Skeletal muscle cell (primary cell): ENCODE results near the gene USP3.

Experiments used
- DNase-seq: peaks from one replicate; pipeline ENCODE4 v3.0.0-alpha.2; 2010; ENCODE audit warnings: low read depth
- H3K4me3 ChIP-seq: 2 replicates; pipeline ENCODE4 v1.5.1; 2011; ENCODE audit warnings: low read depth, mild to moderate bottlenecking, control low read depth, low read length, moderate library complexity

Gene USP3

DNA sequence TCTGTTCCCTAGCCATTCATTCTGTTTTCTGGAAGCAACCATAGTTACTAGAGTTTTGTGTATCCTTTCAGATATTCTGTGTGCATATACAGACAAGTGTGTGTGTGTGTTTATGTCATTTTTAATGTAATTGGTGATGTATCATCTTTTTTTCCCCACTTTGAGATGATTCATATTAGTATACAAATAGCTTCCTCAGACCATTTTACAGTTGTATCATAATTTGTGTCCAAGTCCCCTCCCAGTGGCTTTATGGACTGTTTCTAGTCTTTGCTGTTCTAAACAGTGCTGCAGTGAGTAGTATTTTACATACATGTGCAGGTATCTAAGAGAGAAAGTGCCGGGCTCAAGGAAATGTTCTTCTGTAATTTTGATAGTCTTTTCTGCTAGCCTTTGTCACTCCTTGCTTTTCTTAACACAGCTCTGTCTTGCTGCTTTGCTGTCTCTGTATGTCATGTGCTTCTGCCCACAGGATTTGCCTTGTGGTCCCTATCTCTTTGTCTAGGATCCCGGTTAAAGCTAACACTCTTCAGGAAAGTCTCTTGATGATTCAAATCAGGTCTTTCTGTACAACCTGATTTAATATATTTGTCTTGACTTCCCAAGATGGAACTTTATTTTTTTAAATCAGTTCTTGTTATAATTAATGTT, 61.3 kb downstream of the USP3 start:
- no peak for DNase-seq
- no peak overlapping the region for H3K4me3 ChIP-seq

DNA sequence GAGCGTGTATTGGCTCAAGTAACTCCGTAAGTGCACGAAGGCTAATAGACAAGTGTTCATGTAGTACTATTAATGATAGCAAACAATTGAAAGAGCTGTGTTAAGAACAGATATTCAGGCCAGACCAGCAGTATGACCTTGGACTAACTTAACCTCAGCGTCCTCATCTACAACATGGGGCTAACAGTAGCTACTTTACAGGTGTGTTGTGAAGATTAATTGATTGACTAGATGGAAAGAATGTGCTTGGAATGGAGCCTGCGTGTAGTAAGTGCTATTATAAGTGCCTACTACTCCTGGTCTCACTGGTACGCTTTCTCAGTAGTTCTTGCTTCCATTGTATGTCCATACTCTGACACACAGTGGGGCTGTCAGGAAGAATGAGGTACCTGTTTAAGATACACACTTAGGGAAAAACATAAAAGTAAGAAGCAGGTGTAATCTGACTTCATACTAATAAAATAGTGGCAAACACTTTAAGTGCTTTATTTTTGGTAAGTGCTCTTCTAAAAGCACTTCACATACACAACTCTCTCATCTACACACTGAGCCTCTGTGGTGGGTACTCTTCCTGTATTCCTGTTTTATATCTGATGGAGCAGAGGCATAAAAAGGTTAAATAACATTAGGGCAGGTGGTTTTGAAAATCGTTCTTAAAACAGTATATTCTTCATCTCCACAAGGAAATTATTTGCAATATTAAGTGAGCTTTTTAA, 68.5 kb downstream of the USP3 start:
- H3K4me3 ChIP-seq: no peak overlapping the region
- no peak for DNase-seq

DNA sequence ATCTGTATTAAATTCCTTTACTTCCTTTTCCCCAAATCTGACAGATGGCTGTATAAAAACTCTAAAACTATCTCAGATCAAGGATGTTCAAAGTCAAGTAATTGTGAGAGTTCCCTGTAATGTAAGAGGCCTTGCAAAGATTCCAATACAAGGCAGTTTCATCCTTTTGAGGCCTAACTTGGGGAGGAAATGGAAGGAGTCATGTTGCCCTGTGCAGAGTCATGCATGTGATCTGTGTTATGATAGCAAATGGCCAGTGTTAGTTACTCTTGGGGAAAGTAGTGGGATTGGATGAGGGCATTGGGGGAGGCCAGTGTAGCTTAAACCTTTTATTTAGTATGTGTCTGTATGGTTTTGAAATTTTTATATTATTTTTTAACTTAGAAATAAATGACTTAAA, 69.1 kb downstream of the USP3 start:
- no peak for DNase-seq
- no peak overlapping the region for H3K4me3 ChIP-seq

DNA sequence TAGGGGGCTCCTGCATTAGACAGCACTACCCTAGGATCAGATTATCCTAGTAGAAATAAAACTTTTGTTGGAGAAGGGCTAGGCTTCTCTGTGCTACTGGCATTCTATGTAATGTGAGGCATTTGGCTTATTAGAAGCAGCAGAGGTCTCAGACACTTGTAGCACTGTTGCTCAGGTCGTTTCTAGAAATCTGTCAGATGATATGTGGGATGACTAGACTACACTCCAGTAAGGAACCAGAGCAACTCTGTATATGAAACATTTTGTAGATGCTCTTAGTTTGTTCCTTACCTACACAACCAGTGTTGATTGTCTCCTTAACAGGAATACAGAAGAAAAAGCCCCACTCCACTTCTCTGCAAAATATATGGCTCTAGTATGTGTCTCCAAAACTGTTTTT, 70.9 kb downstream of the USP3 start:
- DNase-seq: no peak
- H3K4me3 ChIP-seq: no peak overlapping the region

DNA sequence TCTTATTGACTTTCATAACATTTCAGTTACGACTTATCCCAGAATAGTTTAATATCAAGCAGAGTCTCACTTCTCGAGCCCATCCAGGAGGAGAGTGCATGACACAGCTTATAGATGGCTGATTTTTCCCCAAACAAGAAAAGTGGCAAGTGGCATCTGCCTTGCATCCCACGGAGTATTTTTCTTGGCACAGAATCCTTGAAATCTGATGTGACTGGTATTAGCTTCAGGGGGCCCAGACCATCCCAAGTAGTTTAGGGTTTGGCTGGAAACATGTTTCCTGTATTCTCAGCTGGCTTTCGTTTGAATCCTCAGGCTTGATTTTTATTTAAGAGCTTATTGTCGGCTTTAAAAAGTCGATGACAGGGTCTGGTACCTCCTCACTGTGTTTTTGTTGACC, 72.0 kb downstream of the USP3 start:
- no peak overlapping the region for H3K4me3 ChIP-seq
- DNase-seq: no peak

DNA sequence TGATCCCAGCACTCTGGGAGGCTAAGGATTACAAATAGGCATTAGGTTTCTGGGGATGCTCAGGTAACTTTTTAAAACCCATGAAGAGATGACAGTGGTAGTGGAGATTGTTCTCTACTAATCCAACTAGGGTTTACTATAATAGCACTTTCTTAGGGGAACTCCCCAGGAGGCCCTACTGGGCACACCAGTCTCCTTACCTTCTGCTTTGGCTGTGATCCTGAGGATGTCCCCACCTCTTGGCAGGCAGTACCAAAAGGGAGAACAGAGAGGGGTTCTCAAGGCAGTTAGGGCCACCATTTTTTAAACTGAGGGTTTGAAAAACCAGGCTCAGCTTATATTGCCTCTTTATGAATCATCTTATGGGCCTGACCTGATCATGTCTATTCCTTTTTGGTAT, 77.8 kb downstream of the USP3 start:
- H3K4me3 ChIP-seq: no peak overlapping the region
- DNase-seq: no peak

DNA sequence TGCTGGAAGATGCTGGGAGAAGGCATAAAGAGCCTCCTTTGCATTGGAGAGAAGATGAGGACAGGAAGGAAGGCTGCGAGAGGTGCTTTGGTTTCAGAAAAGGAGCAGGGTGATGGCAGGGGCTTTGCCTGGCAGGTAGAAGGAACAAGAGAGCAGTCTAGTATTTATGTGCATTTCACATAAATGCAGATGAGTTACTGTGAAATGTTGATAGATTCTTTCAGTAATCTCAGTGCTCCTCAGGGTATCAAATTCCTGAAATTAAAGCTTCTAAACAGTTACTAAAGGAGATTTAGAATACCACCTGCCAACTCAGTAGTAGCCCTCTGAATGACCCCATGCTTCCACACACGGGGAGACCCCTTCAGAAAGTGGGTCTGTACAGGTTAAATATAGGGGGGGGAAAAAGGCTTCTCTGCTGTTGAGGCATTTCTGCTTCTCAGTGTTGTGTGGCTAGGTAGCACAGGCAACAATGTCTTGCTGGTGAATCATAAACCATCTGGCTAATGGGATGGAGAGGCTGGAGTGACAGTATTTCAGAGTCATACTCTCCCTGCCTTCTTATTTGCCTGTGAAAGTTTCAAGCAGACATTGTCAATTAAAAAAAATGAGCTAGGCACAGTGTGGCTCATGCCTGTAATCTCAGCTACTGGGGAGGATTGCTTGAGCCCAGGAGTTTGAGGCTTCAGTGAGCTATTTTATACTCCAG, 78.5 kb downstream of the USP3 start:
- DNase-seq: no peak
- H3K4me3 ChIP-seq: no peak overlapping the region

DNA sequence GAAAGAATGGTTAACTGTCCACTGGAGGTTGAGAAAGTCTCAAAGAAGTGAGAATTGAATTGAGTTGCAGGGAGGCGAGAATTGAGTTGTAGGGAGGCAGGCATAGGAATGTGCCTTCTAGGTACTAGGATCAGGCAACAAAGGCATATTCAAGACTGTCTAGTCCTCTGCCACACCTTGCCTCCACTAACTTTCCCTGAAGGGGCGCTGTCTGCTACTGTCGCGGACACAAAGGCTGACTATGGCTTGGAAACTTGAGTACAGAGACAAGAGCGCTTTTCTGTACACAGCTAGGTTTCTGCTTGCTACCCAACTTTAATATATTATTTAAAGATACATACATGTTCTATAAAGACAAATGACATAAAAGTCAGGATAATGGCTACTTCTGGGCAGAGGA, 82.4 kb downstream of the USP3 start:
- no peak overlapping the region for H3K4me3 ChIP-seq
- DNase-seq: no peak

DNA sequence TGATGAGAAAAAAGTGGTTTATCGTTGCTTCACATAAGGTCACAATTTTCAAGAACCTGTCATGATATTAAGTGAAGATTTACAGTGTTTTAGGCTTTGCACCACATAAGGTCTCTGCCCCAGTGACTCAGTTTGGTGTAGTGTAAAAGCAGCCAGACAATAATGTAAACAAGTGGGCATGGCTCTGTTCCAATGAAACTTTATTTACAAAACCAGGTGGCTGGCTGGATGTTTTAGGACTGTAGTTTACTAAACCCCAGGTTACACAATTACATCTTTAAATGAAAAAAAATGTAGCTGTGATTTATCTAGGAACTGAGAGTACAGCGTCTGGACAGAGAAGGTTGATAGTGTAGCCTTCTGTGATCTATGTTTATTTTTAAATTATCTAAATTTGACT, 83.1 kb downstream of the USP3 start:
- DNase-seq: no peak
- no peak overlapping the region for H3K4me3 ChIP-seq

DNA sequence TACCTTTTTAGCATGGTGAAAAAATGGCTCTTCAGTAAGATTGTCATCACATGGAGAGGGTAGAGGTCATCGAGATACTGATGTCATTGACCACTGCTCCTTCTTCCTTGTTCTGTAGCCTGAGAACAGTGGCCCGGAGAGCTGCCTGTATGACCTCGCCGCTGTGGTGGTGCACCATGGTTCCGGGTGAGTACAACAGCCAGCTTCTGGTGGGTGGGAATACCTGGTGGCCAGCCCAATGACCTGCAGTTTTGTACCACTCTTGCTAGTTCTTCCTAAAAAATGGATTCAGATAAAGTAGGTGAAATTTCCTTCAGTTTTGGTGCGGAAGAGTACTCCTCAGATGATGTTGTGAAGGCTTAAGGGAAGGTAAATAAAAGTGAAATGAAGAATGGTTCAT, 84.4 kb downstream of the USP3 start:
- no peak overlapping the region for H3K4me3 ChIP-seq

DNA sequence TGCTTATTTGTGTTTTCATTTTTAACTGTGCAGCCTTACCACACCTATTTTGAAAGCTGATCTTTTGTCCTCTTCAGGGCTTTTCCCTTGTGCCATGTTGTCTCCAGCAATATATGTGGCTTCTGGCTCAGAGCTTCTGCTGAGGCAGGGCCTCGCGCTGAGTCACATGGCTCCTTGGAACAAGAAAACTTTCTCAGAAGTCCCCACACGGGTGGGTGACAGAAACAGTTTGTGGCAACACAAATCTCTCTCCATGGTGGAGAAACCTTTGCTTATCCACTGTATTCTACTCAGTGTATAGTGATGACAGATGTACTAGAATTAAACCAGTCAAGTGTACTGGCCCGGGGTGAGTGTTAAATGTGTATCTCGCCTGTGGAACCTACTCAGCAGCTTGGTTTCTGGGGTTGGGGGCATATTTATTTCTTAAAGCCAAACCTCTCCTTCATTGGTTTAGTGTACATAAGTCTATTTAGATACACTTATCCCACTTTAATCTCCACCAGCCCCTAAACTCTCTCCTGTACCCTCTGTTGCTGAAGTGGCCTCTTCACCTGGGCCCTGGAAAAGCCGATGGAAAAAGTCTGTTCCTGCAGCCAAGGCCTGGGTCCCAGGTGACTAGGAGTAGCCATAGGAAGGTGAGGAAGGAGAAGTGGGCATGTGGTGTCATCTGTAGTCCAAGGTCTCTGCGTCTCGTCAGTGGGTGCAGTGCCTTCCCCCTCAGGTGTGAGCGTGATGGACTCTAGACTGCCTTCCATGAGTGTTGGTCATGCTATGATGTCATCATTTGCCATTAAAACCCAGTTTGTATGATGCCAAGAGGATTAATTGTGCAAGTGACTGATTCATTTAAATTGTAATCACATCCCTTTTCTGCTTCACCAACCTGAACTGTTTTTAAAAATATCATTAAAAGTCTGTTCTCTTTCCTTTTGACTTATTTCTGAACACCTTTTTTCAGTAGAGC, 89.6 kb downstream of the USP3 start:
- no peak for DNase-seq

More for the DNA sequence above, 84.4 kb downstream of the USP3 start:
- DNase-seq: no peak

DNA sequence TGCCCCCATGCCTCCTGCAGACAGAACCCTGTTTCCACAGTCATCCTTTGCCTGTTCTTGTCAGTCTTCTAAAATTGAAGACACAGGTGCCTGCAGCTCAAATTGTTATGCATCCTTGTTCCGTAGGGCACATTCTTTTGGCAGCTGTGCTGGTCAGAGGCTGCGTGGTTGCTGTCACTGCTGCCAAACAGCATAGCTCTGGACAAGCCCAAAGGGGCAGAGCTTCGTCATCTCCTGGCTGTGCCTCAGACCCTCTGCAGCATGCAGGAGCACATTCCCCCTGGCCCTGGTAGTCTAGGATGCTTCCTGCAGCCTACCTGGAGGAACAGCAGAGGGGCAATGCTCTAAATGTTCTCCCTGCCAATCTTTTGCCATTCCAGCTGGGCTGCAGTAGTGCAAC, 90.7 kb downstream of the USP3 start:
- no peak overlapping the region for H3K4me3 ChIP-seq
- DNase-seq: no peak

More for the DNA sequence above, 89.6 kb downstream of the USP3 start:
- no peak overlapping the region for H3K4me3 ChIP-seq

DNA sequence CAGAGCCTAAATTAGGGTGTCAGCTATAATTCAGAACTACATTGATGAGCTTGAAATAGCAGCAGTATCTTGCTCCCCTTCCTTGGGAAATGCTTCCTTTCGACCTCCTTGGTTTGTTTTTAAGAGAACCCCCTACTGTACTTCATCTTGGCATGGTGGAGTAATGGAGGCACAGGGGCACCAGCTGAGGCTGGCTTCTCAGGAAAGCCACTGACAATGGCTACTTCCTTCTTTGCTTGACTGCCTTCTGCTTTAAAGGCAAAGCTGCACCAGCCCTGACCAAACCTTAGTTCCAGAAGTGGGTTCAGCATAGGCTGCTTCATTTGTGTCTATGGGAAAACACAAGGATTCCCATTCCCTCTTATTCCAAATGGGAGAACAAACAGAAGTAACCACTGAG, 91.3 kb downstream of the USP3 start:
- no peak for DNase-seq

DNA sequence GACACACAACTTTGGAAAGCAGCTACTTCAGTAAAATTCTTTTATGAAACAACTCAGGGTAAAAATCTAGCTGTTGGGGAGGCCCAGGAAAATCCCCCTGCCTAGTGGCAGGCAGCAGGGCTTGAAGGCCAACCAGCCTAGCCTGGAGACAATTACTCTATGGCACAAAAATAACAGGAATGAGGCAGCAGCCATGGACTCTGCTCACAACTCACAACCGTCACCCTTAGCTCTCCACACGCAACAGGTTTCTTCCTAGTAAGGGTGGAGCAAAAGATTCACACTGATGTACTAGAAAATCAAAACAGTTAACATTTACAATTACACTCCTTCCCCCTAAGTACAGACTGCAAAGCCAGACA, 92.3 kb downstream of the USP3 start:
- DNase-seq: no peak
- no peak overlapping the region for H3K4me3 ChIP-seq

More for the DNA sequence above, 91.3 kb downstream of the USP3 start:
- no peak overlapping the region for H3K4me3 ChIP-seq

DNA sequence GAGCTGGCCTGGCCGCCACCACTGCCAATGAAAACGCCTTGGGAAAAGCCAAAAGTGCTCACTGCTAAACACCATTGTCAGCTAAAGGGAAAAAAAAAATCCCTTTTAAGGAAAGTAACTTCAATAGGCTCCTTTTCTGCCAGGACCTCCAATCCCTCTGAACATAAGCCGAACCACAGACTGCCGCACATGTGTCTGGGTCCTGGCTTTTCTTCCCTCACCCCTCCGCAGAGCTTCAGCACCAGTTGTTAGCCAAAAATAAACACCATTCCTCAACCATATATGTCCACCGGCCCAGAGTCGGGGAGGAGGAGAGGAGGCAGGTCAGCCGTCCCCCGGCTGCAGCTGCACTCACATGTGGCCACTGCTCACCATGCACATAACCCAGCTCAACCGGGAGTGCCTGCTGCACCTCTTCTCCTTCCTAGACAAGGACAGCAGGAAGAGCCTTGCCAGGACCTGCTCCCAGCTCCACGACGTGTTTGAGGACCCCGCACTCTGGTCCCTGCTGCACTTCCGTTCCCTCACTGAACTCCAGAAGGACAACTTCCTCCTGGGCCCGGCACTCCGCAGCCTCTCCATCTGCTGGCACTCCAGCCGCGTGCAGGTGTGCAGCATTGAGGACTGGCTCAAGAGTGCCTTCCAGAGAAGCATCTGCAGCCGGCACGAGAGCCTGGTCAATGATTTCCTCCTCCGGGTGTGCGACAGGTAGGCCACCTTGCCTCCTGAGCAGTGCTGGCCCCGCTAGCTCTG, 92.8 kb downstream of the USP3 start, which contains the start of gene FBXL22:
Gene FBXL22 (plus strand): TSS at position 350 of the 753 bp plus-strand sequence. CDS start 6 bp downstream, at position 356.
- peak within 1 kb of the TSS; percentile 10 for H3K4me3 ChIP-seq
- no peak for DNase-seq

DNA sequence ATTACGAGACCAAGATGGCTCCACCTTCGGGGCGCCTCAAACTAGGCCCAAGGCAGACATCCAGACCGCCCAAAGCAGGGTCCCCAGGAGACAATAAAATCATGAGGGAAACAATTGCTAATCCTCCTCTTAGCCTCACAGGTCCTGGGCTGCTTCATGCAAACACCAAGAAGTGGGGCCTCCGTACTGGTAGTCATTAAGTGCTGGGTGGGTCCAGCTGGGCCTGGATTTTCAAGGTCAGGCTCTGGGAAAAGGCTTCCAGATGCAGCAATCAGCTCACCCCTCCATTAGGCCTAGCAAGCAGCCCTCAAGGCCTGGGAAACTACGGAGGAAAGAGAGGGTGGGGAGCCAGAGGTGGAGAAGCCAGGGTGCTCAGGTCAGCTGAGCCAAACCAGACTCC, 93.4 kb downstream of the USP3 start:
- no peak for DNase-seq

DNA sequence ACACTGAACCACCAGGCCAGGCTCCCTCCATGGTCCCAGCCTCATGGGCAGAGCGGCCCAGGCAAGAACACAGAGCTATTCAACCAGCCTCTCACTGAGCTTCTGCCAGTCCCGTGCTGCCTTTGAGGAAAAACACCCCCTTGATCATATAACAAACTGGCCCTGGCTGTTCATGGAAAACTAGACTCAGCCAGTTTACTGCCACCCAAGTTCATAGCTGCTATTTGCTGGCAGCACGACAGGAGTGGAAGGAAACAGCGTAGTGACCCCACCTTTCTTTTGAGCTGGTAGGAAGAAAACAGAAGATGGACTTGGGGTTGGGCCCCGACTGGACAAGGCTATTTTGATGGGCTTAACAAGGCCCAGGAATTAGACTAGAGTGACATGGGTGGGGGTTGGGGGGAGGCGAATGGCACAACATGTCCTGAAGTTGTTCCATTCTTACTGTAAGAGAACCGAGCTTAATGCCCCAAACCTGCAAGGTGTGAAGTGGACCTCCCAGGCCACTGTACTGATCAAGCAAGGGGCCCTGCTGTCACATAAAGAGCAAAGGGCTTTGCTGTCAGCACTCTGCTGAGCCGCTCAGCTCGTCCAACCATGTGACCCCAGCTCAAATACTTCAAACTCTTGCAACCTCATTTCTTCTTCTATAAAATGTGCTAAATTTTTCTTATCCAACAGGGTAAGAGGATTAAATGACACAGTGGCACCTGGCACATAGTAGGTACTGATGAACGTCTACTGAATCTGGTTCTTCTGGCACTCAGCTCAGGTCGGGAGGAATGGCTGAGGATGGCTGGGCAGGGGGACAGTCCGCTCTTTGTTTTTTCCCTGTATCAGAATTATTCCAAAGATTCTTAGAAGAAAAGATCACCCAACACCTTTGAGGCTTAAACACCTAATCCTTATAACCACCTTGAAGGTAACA, 94.3 kb downstream of the USP3 start:
- H3K4me3 ChIP-seq: no peak overlapping the region
- no peak for DNase-seq

More for the DNA sequence above, 93.4 kb downstream of the USP3 start:
- H3K4me3 ChIP-seq: peak overlapping the region; percentile 10
